Left hindlimb (tissue), 1 donor: Measurements from ENCODE around the gene TREH.

Experiments used
- DNase-seq: peaks from one replicate; pipeline ENCODE4 v3.0.0-alpha.2; 2018

The TREH gene

DNA sequence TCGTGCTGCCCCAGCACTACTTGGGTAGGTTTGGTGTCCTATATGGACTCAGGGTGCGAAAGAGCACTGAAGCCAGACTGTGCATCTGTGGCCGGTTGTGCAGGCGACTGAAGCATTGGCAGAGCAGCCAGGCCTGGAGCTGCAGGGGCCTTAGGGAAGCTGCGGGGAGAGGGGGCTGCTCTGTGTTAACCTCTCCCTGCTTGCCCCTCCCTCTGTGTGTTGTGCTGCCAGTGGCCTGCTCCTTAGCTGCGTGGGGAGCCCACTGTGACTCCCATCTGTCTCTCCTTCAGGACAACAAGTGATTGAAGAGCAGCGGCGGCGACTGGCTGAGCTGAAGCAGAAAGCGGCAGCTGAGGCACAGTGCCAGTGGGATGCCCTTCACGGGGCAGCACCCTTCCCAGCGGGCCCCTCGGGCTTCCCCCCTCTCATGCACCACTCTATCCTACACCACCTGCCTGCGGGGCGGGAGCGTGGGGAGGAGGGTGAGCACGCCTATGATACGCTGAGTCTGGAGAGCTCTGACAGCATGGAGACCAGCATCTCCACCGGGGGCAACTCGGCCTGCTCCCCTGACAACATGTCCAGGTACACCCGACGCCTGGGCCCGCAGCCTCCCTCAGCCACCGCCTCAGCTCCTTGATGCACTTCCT, 34.3 kb downstream of the TREH start:
- DNase-seq = peak; percentile 14

DNA sequence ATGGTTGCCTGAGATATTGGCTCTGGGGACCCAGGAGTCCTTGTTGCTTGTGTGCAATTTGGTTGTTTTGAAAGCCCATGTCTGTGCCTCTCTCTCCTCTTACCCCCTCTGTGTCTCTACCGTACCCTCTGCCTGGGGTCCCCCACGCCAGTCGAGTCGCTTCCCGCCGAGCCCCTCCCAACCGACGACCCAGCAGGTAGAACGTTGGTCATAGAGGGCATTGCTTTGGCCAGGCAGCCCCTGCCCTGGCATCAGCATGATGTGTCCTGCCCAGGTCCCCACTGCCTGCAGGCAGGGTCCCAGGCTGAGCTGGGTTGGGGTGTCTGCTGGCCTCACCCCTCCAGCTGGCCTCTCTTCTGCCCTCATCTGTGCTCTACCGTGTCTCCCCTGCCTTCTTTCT, 35.0 kb downstream of the TREH start:
- no peak for DNase-seq

DNA sequence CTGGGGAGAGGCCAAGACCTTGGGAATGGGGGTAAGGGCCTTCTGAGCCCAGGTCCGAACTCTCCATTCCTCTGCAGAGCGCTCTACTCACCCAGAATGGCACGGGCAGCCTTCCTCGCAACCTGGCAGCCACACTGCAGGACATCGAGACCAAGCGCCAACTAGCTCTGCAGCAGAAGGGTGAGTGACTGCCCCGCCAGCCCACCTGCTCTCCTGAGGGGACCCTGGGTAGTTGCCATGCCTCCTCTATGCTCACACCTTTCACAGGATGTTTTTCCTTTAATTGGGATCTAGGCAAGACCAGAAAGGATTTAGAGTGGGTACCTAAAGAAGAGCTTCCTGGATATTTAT, 35.5 kb downstream of the TREH start:
- DNase-seq = no peak

DNA sequence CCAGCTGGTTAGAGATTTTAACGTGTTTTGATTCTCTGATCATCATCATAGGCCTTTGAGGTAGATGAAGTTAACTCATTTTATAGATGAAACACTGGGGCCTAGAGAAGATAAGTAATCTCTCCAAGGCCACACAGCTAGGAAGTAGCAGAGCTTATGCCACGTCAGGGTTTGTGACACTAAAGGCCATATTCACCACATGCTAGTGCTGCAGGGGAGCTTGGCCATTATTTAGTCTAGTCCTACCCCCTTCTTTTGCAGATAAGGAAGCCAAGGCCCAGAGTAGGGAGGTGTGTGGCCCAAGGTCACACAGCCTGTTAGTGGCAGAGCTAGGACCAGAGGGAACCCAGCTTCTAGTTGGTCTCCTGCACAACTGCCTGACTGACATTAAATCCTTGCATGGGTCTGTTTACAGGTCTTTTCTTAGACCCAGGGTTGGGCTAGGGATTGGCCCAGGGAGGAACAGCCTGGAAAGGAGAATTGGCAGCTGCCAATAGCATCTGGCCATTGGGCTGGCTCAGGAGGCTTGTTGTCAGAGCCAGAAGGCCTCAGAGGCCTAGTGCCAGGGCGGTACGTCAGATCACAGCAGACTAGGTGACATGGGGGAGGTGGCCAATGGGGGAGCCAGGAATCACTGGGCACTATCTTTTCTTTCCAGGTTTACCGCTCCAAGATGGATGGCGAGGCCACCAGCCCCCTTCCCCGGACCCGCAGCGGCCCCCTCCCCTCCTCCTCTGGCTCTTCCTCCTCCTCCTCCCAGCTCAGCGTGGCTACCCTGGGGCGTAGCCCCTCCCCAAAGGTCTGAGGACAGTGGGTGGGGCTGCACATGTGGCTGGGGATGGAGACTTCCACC, 36.1 kb downstream of the TREH start:
- DNase-seq = no peak

DNA sequence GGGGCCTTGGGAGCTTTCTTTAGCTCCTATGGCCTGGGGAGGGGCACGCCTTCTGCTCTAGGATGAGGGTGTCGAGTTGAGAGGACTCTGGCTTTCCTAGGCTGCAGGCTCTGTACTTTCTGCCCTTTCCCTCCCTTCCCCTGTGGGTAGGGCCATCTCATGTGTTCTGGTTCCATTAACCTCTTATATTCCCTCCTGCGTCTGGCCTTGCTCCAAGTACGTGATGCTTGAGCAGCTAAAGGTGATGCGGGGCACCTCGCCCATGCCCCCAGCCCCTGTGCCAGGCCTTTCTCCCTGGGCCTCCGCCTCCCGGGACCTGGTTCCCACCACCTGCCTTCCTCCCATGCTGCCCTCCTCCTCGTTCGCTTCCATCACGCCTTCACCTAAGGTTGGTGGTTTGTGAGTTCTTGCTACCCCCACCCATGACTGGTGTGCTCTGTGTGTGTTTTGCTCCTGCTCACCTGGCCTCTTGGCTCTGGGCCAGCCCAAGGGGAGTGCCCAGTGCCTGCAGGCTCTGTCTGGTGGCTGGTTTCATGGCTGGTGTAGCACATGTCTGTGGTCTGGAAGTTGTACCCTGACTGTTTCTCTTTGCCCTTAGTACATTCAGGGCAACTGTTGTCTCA, 37.9 kb downstream of the TREH start:
- no peak for DNase-seq

DNA sequence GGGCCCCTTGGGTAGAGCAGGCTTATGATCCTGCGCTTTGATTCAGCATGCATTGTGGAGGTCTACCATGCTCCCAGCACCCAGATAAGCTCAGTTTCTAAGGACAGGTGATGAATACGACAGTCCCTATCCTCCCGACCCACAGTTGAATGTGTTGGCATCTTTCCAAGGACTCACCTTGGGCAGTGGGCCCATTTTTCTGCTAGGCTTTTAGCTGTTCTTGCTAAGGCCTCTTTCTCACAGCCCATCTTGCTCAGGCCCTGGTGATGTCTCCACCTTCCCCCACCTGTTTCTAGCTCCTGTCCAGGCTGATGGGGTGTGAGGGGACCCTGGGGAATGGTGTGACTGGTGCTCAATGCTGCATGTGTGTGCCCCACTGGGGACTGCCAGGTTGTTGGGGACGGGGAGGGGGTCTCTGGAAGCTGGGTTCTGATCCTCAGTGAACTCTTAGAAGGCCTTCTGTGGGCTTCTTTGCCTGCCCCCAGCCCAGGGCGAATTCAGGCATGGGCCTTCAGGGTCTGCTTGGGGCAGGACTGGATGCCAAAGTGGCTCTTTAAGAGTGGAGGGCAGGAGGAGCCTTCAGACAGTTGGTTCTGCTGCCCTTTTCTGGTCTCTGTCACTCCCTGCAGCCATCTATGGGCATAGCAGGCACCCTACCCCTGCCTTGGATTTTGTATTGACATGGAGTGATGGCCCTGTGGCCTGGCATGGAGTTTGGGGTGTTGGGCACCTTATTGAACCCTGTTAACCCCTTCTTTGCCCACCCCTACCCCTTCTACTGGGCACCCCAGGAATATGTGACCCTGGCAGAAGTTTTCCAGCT, 38.9 kb downstream of the TREH start:
- DNase-seq = no peak

DNA sequence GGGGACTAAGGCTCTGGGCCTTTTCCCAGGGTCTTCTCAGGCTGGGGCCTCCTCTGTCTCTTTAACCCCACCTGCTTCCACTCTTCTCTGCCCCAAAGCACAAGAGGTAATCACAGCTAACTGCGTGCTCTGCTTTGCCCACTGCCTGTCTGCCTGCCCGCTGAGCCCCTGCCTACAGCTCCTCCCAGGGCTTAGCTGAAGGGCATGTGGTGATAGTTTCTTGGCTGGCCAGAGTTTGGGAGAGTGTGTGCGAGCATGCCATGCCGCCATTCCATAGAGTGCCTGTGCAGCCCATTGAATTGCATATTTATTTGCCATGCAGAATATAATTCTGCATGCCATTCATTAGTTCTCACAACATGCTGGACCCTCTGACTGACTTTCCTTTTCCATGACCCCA, 39.6 kb downstream of the TREH start:
- no peak for DNase-seq

DNA sequence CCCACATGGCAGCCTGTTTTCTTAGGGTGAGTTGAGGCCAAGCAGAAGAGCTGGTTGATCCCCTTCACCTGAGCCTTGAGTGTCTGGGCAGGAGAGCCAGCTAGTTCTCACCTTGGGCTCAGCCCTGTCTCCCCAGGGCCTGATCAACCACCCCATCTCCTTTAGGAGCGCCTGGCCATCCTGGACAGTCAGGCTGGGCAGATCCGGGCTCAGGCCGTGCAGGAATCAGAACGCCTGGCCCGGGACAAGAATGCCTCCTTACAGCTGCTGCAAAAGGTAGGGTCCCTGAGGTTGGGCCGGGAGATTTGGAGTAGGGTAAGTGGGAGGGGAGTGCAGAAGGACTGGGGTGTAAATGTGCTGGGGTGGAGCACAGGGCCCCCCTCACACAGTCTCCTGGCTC, 40.7 kb downstream of the TREH start:
- no peak for DNase-seq

DNA sequence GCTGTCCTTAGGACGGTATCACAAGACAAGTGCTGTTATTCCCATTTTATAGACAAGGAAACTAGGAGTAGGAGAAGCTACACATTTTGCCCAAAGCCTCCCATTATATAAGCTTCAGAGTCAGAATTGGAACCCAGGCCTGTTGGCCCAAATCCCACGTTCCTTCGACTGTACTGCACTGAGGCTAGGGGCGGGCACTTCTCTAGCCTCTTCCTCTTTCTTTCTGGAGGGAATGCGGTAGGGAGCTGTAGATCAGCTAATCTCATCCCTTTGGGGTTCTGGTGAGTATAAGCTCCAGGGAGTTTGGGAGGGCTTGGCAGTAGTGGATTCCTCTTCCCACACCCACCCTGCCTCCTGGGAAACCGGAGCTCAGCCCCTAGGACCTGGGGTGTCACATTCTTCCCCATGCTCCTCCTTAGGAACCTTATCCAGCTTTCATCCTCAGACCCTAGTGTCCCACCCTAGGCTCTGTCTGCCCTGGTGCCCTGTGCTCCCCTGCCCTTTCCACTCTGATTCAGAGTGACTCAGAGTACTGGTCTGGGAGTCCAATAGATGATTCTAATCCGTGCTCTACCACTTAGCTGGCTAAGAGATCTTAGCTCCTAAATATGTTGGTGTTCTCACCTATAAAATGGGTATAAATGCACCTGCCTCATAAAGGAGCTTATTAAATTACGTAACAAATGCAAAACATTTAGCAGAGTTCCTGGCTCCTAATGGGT, 42.7 kb downstream of the TREH start:
- no peak for DNase-seq

DNA sequence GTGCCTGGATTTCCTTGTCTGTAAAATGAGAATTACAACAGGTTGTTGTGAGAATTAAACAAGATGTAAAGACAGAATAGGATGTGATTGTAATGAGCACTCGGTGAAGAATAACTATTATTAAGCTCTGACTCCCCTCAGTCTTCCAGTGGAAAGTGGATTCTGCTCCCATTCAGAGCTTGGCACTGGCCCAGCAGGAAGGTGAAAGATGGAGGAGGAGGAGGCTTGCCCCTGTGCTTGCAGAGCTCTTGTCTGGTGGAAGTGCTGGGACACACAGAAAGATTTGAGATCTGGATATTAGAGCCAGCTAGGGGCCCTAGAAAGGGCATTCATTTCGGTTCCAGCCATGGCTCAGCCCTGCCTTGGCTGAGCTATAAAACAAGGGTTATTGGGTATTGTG, 43.8 kb downstream of the TREH start:
- DNase-seq = no peak

DNA sequence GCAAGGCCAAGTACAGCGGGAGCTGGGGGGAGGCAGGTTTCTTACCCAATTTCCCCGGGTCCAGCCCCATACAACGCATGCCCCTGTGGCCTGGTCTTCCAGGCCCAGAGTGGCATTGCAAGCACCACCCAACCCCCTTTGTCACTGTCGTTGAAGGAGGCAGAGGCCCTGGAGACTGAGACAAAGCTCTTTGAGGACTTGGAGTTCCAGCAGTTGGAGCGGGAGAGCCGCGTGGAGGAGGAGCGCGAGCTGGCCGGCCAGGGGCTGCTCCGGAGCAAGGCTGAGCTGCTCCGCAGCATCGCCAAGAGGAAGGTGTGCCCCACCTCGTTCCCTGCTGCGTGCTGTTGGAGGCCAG, 44.2 kb downstream of the TREH start:
- no peak for DNase-seq

DNA sequence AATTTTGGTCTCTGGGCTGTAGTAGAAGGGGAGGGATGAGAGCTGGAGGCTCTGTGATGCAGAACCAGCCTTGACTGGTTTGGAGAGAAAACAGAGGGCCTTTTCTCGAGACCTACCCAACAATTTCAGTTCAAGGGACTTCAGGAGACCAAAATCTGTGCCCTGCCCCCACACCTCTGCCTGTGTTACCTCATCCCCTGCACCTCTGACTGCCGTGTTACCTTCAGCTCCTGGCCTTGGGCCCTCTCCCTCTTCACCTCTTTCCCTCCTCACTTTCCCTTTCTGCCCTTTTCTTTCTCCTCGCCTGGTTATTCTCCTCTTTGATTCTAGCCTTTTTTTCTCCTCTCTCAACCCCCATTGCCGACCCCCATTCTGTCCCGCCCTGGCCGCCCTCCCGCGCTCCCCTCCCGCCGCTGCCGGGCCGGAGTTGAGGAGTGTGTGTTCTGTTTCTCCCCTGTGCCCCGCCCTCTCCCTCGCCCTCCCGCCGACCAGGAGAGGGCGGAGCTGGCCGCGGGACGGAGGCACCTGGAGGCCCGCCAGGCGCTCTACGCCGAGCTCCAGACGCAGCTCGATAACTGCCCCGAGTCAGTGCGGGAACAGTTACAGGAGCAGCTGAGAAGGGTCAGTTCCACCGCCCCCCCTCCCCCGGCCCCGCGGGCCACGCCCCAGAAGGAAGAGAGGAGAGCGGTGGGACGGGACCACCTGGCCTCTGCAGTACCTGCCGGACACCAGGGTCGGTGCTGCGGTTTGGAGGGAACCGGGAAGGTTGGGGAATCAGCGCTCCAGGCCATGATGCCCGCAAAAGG, 44.8 kb downstream of the TREH start:
- peak; percentile 85 for DNase-seq

DNA sequence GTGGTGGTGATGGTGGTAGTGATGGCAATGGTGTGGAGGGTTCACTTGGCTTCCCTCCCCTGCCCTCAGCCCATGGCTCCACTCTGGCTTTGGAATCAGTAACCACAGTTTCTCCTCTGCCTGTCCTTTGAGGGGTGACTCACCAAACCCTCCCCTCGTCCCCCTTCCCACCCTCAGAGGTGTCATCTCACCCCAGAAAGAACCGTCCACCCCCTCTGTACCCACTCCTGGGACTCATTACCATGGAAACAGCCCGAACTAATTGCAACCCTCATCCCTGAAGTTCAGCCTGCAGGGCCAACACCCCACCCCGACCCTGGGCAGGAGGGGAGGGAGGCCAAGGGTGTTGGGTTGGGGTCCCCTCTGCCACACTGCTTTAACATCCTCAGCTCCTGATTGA, 45.5 kb downstream of the TREH start:
- no peak for DNase-seq

DNA sequence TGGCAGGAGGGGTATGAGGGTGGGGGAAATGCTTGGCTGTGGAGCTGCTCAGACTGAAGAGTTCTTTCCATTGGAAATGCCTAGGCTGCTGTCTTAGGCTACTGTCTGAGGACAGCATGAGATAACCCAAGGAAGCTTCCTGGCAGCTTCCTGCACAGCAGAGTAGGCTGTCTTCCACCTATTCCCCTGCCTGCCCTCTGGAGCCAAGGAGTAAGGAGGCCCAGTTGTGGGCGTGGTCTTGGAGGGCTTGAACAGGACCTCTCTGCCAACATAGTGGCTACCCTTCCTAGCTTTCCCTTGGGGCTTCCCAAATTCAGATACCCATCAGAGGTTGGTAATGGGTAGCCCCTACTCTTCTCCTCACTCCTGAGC, 46.1 kb downstream of the TREH start:
- DNase-seq = no peak

DNA sequence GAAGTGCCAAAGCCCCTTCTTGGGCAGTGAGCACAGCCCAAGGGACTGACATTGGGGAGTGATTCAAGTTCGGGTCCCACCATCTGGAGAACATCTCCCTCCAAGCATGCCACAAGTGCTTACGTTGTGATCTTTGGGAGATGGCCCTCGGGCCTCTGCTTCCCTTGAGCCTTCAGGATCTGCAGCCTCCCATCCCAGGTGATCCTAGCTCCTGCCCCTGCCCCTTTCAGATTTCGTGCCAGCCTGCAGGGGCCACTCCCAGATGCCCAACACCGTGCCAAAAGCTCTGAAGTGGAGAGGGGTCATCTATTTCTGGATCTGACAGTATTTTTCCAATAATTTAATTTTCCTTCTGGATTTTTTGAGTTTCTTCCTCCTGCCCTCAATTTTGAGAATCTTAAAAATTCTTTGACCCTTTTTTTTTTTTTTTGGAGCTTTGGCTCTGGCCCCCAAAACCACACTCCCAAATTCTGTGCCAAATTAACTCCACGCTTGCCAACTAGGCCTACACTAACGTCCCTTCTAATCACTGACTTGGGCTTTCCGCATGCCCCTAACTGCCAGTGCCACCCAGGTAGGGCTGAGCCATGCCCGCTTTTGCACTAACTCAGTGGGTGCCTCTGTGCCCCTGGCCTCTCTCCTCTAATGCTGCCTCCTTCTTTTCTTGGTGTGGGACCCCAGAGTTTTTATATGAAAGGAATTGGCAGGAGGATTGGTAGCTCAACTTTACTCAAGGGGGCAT, 46.7 kb downstream of the TREH start:
- no peak for DNase-seq

DNA sequence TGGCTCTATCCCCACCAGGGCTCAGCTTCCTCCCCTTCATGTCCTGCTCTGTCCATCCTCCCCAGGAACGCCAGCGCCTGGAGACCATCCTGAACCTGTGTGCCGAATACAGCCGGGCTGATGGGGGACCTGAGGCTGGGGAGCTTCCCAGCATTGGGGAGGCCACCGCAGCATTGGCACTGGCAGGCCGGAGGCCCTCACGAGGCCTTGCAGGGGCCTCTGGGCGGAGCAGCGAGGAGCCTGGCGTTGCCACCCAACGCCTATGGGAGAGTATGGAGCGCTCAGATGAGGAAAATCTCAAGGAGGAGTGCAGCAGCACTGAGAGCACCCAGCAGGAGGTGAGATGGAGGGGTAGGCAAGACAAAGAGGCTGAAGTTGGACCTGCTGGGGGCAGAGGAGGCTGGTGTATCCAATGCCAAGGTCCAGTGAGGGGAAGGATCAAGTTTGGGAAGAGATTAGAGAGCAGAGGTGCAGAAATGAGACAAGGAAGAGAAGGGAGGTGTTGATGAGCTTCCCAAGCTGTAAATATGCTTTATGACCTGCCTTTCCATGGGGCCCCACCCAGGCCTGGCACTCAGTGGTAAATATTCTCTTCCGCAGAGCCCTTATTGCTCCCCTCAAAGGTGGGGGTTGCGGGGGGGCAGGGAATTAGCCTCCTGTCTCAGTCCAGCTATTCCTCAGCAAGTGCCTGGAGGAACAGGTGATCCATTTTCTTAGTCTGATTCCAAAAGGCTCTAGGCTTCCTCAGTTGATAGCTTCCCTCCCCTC, 48.1 kb downstream of the TREH start:
- DNase-seq = no peak

DNA sequence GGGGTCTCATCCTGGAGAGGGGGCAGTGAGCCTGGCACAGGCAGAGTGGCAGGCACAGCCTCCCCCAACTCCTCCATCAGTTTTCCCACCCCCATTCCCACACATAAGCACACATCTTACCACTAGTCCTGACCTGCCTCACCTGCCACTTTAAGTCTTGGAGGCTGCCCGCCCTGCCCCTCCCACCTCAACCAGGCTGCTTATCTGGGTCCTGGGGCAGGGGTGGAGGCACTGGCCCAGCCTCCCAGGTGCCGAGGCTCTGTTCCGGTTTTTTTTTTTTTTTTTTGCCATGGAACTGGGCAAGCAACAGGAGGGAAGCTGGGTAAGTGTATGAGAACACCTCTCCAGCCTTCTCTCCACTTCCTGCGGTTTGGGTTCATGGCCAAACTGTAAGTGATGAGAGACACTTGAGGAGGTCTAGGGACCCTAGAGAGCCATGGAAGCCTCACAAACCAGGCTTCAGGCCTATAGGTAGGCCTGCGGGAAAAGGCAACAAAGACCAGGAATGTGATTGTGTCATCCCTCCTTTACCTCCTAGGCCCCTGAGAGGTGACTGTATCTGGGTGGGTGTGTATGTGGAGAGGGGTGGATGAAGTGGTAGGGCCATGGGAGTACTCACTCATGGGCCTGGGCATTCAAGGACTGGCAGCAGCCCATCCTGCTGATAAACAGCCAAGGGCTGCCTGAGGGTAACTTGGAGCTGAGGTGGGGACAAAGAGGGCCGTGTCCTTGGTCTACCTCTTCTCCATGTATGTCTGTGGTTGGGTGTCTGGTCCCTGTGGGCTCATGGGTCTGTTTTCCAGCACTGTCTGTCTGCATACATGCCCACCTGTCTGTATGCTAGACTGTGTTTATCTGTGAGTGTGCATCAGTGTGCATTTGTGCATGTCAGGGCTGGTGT, 49.4 kb downstream of the TREH start:
- DNase-seq = no peak

DNA sequence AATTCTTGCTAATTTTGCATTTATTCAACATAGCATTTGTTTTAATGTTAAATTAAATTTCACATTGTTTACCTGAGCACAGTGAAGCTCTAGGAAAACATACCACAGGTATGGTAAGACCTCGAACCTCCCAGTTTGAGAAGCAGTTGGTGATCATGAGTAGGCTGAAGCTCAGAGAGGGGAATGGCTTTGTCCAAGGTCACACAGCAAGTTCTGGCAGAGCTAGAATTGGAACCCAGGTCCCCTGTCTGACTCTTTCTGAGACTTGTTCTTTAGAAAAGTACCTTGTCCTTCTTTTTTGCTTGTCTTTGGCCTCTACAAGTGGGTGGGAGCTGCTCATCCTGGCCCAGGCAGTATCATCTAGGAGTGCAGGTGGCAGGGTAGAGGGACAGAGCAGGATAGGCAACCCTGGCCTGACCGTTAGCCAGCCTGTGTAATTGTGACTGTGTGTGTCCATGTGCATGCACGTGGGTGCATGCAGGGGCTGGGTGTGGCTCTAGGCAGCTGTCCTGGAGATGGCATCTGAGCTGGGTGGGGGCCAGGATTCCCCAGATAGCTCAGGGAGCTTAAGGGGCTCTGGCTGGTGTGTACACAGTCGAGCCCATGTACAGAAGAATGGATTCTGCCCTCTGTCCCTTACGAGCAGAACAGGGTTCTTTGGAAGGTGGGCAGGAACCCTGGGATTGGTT, 50.4 kb downstream of the TREH start:
- DNase-seq = no peak

DNA sequence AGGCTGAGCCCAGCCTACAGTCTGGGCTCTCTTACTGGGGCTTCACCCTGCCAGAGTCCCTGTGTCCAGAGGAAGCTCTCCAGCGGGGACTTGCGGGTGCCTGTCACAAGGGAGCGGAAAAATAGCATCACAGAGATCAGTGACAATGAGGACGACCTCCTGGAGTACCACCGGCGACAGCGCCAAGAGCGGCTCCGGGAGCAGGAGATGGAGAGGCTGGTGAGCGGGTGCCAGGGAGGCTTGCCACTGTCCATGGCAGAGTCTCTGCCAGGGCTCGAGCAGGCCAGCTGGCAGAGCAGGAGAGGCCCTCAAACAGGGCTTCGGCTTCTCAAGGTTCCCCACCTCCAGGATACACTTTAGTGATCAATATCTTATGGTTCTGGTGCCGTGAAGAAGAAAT, 51.0 kb downstream of the TREH start:
- no peak for DNase-seq
